GM18508 (cell line): ENCODE measurements around the gene CGREF1.
A peak's percentile ranks its signal among the peaks of the same experiment; 100 is the strongest.

Experiments used
- ATAC-seq: cut with Tn5 transposase; IDR thresholded peaks from one replicate; pipeline ENCODE4 v1.9.1; 2021; ENCODE audit warnings: moderate number of reproducible peaks; ENCODE audit not compliant: insufficient read depth, unreplicated experiment

CGREF1 gene

DNA sequence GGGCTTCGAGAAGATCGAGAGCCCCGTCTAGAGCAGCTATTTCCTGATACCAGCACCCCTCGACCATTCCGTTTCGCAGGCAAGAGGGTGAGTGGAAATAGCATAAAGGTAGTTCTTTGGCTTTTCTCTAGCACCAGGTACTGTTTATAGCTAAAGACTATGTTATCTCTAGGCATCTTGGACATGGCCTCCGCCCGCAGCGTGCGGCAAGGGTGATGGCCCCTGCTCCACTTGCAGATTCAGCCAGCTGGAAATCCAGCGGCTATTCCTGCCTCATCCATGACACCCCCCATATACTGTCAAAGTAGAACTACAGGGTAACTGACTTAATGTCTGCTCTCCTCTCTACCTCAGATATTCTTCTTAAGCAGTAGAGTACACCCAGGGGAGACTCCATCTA, 64.2 kb downstream of the CGREF1 start:
- no peak for ATAC-seq

DNA sequence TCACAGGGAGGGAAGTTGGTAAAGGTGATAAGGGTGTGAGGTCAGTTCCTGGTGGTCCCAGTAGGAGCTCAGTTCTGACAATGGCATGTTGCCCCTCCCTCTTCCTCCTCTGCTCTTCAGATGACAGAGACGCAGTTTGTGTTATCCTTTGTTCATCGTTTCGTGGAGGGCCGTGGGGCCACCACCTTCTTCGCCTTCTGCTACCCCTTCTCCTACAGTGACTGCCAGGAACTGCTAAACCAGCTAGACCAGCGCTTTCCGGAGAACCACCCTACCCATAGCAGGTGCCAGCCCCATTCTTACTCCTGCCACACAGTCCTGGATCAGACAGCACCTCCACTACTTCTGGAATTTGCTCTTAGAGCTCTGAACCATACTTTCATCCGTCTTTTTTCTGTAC, 65.2 kb downstream of the CGREF1 start:
- no peak for ATAC-seq

DNA sequence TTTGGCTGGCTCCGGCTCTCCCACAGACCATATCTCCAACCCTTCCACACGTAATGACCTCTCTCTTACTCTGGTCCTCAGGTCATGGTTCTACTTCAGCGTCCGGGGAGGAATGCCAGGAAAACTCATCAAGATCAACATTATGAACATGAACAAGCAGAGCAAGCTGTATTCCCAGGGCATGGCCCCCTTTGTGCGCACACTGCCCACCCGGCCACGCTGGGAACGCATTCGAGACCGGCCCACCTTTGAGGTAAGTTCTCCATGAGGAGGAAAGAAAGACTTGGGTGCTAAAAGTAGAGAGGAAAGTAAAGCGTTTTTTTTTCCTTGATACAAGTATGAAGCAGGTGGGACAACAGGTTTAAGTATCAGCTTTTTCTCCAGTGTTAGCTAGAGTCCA, 65.6 kb downstream of the CGREF1 start:
- ATAC-seq = no peak

DNA sequence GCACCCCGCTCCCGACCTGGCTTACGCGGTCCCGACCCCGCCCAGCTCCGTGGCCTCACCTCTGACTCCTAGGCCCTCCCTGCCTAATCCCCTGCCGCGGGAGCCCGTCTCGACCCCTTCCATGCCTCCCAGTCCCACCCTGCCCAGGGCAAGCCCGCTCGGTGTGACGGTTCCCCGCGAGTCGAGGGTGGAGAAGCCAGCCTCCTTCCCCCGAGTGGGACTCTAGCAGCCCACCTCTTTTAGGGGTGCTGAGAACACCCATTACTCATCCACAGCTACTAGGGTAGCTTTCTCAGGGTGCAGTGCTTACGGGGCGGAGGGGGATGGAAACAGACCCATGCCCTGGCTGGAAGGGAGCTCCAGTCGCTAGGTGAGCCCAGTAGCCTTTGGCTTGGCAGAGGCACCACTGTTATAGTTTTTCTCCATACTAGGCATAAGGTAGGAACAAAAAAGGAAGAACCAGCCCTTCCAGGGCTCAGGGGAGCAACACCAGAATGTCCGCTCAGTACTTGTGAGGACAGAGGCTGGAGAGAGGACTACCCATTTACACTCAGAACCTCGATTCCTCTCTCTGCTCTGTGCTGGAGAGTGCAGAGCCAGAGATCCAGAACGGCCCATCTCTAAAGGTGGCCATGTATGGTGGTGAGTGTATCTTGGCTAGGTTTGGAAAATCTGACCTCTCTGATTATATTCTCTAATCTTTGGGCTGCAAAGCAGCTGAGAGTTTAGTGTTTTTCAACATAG, 66.9 kb downstream of the CGREF1 start:
- no peak for ATAC-seq

DNA sequence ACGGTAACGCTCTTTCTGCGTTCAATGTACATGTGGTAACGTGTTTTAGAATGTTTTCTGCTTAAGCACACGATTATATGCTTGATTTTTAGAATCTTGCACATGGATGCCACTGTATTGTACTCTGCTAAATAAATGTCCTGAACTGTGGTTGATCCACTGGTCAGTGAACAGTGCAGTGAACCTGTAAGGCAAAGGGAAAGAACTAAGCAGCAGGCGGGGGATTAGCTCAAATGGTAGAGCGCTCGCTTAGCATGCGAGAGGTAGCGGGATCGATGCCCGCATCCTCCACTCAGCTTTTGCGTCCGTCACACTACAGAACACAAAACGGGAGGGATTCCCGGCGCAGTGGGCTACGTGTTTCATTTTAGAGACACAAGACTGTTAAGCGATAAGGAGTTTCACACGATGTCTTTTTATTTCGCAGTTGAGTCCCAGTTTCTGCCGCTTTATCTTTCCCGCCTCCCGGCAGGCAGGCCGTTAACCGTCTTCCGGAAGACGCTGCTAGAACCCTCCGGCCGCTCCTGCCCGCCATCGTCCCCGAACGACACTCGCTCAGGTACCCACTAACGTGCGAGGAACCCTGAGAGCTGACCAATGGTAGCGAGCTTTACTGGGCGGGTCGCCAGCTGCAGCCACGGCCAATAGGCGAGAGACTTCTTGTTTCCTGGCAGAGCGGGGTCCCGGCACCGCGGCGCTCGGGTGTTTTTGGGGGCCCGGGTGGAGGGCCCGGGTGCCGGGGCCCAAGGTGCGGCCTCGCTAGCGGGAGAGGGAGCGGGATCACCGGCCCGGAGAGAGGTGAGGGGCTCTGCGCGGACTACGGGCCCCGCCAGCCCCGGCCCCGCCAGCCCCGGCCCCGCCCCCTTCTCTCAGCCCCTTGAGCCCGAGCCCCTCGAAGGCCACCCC, 67.7 kb downstream of the CGREF1 start, which contains the start of gene AGBL5:
Gene AGBL5, plus strand, starts transcription at position 673 of the 906 bp plus-strand sequence. CDS start 1,291 bp downstream, outside the sequence.
- peak; percentile 36 for ATAC-seq
